ENCODE results near the gene RBBP6. TPM values are rescaled to one million over a fixed set of nuclear protein-coding genes. Genes with fewer than 3 reads are reported as not detected.

RBBP6 gene
- total RNA-seq, 2 donors from 2014 or later = 34.7 to 39.0 TPM

- H3K27ac ChIP-seq = no peak overlapping the region
- intact Hi-C loops (cut with DNase I) = no loop called here
- no peak overlapping the region for H3K4me3 ChIP-seq
- no peak overlapping the region for H3K9ac ChIP-seq (ENCODE audit: low read depth in 2 of 2, low read length in 2 of 2)
- H3K27me3 ChIP-seq = no peaks in the 10 kb centered on the region
- no peak for DNase-seq
- TF ChIP-seq, protein P1, sequence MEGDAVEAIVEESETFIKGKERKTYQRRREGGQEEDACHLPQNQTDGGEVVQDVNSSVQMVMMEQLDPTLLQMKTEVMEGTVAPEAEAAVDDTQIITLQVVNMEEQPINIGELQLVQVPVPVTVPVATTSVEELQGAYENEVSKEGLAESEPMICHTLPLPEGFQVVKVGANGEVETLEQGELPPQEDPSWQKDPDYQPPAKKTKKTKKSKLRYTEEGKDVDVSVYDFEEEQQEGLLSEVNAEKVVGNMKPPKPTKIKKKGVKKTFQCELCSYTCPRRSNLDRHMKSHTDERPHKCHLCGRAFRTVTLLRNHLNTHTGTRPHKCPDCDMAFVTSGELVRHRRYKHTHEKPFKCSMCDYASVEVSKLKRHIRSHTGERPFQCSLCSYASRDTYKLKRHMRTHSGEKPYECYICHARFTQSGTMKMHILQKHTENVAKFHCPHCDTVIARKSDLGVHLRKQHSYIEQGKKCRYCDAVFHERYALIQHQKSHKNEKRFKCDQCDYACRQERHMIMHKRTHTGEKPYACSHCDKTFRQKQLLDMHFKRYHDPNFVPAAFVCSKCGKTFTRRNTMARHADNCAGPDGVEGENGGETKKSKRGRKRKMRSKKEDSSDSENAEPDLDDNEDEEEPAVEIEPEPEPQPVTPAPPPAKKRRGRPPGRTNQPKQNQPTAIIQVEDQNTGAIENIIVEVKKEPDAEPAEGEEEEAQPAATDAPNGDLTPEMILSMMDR (IDR thresholded peaks at IDR 0.05) = no peak
- H3K9me3 ChIP-seq = no peaks in the 10 kb centered on the region
- no peaks in the 10 kb centered on the region for H3K4me1 ChIP-seq
- H3K36me3 ChIP-seq = no peaks in the 10 kb centered on the region
Observed at GRCh38 chr16:24580665-24581064, 41.3 kb downstream of the RBBP6 start.

DNA sequence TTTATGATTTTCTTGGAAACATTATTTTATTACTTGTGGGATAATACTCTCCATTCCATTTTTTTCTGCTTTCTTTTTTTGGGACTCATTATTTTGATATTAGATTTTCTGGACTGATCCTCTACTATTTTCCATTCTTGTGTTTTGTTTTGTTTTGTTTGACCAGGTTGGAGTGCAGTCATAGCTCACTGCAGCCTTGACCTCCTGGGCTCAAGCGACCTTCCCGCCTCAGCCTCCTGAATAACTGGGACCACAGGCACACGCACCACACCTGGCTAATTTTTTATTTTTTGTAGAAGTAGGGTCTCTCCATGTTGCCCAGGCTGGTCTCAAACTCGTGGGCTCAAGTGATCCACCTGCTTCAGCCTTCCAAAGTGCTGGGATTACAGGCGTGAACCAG lies 44.1 kb downstream of the RBBP6 start:
- H3K27ac ChIP-seq = no peak overlapping the region
- TF ChIP-seq, protein P1 (IDR thresholded peaks at IDR 0.05) = no peak
- H3K9ac ChIP-seq (ENCODE audit: low read depth in 2 of 2, low read length in 2 of 2) = no peak overlapping the region
- H3K27me3 ChIP-seq = no peaks in the 10 kb centered on the region
- no peaks in the 10 kb centered on the region for H3K36me3 ChIP-seq
- no peaks in the 10 kb centered on the region for H3K9me3 ChIP-seq
- no peak for DNase-seq
- H3K4me3 ChIP-seq = no peak overlapping the region
- intact Hi-C loops (cut with DNase I) = no loop called here
- H3K4me1 ChIP-seq = no peaks in the 10 kb centered on the region

- no peak overlapping the region for H3K9ac ChIP-seq (ENCODE audit: low read depth in 2 of 2, low read length in 2 of 2)
- no peaks in the 10 kb centered on the region for H3K36me3 ChIP-seq
- H3K27me3 ChIP-seq = no peaks in the 10 kb centered on the region
- H3K4me3 ChIP-seq = no peak overlapping the region
- intact Hi-C loops (cut with DNase I) = no loop called here
- H3K9me3 ChIP-seq = no peaks in the 10 kb centered on the region
- TF ChIP-seq, protein P1 (IDR thresholded peaks at IDR 0.05) = no peak
- H3K4me1 ChIP-seq = no peaks in the 10 kb centered on the region
- no peak for DNase-seq
- H3K27ac ChIP-seq = no peak overlapping the region
Observed at GRCh38 chr16:24589997-24590396, 50.6 kb downstream of the RBBP6 start.

DNA sequence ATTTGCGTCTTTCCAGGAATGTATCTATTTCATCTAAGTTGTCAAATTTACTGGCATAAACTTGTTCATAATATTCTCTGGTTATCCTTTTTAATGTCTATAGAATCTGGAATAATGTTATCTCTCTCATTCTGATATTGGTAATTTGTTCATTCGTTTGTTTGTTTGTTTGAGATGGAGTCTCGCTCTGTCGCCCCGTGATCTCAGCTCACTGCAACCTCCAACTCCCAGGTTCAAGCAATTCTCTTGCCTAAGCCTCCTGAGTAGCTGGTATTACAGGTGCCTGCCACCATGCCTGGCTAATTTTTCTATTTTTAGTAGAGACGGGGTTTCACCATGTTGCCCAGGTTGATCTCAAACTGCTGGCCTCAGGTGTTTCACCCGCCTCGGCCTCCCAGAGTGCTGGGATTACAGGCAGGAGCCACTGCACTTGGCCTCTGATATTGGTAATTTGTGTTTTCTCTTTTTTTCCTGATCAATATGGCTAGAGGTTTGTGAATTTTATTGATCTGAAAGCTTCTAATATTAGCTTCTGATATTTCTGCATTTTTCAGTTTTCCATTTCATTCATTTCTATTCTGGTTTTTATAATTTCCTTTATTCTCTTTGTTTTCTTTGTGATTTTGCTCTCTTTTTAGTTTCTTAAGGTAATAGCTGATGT lies 59.5 kb downstream of the RBBP6 start:
- intact Hi-C loops (cut with DNase I) = no loop called here
- Histone ChIP-seq H3K9me3 (no peaks in the 10 kb centered on the region), H3K36me3 (no peaks in the 10 kb centered on the region), H3K27ac (no peak overlapping the region), H3K4me1 (no peaks in the 10 kb centered on the region), H3K9ac (ENCODE audit: low read depth in 2 of 2, low read length in 2 of 2) (no peak overlapping the region), H3K4me3 (no peak overlapping the region), H3K27me3 (no peaks in the 10 kb centered on the region)
- TF ChIP-seq, protein P1 (IDR thresholded peaks at IDR 0.05) = no peak
- no peak for DNase-seq

- peaks cover 6% of the 10 kb centered on the region for H3K27me3 ChIP-seq
- no peak overlapping the region for H3K27ac ChIP-seq
- no peak overlapping the region for H3K4me3 ChIP-seq
- H3K9ac ChIP-seq (ENCODE audit: low read depth in 2 of 2, low read length in 2 of 2) = no peak overlapping the region
- no peaks in the 10 kb centered on the region for H3K36me3 ChIP-seq
- no peaks in the 10 kb centered on the region for H3K4me1 ChIP-seq
- no peaks in the 10 kb centered on the region for H3K9me3 ChIP-seq
- no peak for DNase-seq
- TF ChIP-seq, protein P1 (IDR thresholded peaks at IDR 0.05) = no peak
- intact Hi-C loops (cut with DNase I) = no loop called here
Observed at GRCh38 chr16:24609417-24609739, 70.0 kb downstream of the RBBP6 start.
